Ovary (tissue), 9 donors: Measurements from ENCODE around the gene PWWP2B. TPM values are rescaled to one million over a fixed set of nuclear protein-coding genes. Genes with fewer than 3 reads are reported as not detected.

Experiments
- DNase-seq, 5 donors: peaks; one replicate each; pipeline ENCODE4 v3.0.0-alpha.2; 2019 to 2020
- H3K27ac ChIP-seq, 2 donors: fragments of 200-600 bp; one replicate each; pipeline versions ENCODE4 v1.5.1 to v1.8.0; 2019 to 2022
- H3K27me3 ChIP-seq: fragments of 200-600 bp; one replicate; pipeline ENCODE4 v1.8.0; 2022
- H3K36me3 ChIP-seq: fragments of 200-600 bp; sonication (generic); one replicate; pipeline ENCODE4 v1.5.1; 2019
- H3K4me1 ChIP-seq: one replicate; pipeline ENCODE4 v1.8.1; 2013; ENCODE audit warnings: mild to moderate bottlenecking, moderate library complexity; ENCODE audit not compliant: insufficient read depth
- H3K4me3 ChIP-seq: fragments of 200-600 bp; sonication (generic); one replicate; pipeline ENCODE4 v1.5.1; 2017
- H3K9me3 ChIP-seq, 2 donors: fragments of 200-600 bp in 1 of 2; sonication (generic) in 1 of 2; one replicate each; pipeline versions ENCODE4 v1.5.1 to v1.8.1; 2013 to 2019; ENCODE audit warnings: mild to moderate bottlenecking in 1 of 2, moderate library complexity in 1 of 2
- EP300 ChIP-seq: sonication (generic); formaldehyde crosslinking; IDR thresholded peaks from one replicate; pipeline ENCODE4 v1.6.1; 2017; ENCODE audit warnings: antibody characterized with exemption
- POLR2A ChIP-seq: fragments of 450-650 bp; IDR thresholded peaks from one replicate; pipeline ENCODE4 v1.6.1; 2017; ENCODE audit warnings: antibody characterized with exemption, mild to moderate bottlenecking, moderate library complexity
- WGBS, 3 donors: extraction: QIAGEN DNeasy Blood & Tissue Kit in 1 of 3; methylation state at CpG; one replicate each; pipeline versions ENCODE4 v1.1.5 to v1.1.7; 2013 to 2017; 5-methylcytosine and 5-hydroxymethylcytosine counted together
- intact Hi-C, 4 donors: fragments of 100-400 bp; cut with DNase I; formaldehyde crosslinking; loops; one replicate each; pipeline versions ENCODE4 v1.11.0 to v1.15.1; 2022 to 2023
- polyA plus RNA-seq, 2 donors: library from polyadenylated mRNA; stranded (reverse); fragments of 200-250 nt in 1 of 2; fragments of 350-450 nt in 1 of 2; fragmentation: Illumina TruSeq in 1 of 2; extraction: RNeasy Lipid Tissue Mini Kit (QIAGEN cat#74804) in 1 of 2; gene quantifications; one replicate each; pipeline ENCODE4 v1.2.3, GENCODE V29; 2013 to 2014
- total RNA-seq, 7 donors: library from RNA; depleted of rRNA in 2 of 7; stranded (reverse); fragments of >200 nt in 2 of 7; fragmentation: NEBNext Ultra II Directional in 3 of 7; extraction: Animal tissue kit (Norgen Biotek cat#: 25700) in 3 of 7; gene quantifications; one replicate each; pipeline versions ENCODE4 v1.1.0 to v1.2.4, GENCODE V29; 2016 to 2023
- TF ChIP-seq, protein P1 (sequence below), 3 donors: fragments of 450-650 bp in 2 of 3; fragments of 200-600 bp in 1 of 3; IDR thresholded peaks; one replicate each; pipeline versions ENCODE4 v1.5.1 to v1.8.0; 2016 to 2022; ENCODE audit warnings: antibody characterized with exemption in 3 of 3, mild to moderate bottlenecking in 1 of 3
- donor health status: DM: no; HTN: no; CAD: no; lungs with moderate emphysema.
- donor health status: DM: no; HTN: no; CAD: no.
- donor health status: Bipolar disorder and iron deficiency.
- donor health status: DM: yes; HTN: yes; CAD: no.
- donor health status: DM: no; HTN: no; CAD: no.
- donor health status: DM: yes; HTN: yes; CAD: no.

The PWWP2B gene
- total and polyA plus RNA-seq, 9 donors: 1.1 to 26.0 (median 14.9) TPM

DNA sequence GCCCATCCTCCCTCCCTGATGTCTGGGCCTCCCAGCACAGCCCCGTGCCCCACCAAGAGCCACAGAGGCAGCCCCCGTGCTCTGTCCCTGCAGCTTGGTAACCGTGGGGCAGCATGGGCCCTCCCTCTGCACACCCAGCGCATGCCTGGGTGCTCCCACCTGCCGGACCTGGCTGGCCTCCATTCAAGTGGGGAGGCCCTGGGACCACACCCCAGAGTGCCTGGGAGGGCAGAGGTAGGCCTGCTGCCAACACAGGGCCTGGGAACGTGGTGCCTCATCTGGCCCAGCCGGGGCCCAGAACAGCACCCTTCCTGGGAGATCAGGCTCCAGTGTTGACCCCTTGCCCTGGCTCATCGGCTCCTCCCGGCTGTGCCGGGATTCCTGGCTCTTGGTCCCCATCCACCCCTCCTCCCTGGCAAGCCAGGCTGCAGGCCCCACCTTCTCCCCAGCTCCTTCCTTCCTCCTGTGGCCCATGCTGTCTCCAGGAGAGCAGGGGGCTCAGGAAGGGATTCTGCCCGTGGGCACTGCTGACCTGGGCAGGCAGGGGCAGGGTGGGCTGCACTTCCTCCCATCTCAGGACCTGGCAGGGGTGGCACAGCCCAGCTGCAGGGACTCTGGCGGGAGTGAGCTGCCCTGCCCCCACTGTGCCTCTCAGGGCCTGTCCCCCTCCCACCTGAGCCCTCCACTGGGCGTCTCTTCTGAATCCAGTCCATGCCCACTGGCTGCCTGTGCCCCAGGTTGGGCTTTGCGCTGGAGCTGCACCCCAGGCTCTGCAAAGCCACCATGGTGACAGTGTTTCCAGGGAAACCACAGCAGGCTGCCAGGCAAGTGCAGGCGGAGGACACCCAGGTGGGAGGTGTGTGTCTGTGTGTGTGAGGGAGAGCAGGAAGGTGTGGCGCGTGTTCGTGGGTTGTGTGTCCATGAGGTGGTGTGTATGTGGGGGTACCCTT lies 32.6 kb downstream of the PWWP2B start:
- peaks cover 4% of the 10 kb centered on the region for H3K4me1 ChIP-seq
- no peak for TF ChIP-seq POLR2A
- TF ChIP-seq, protein P1, sequence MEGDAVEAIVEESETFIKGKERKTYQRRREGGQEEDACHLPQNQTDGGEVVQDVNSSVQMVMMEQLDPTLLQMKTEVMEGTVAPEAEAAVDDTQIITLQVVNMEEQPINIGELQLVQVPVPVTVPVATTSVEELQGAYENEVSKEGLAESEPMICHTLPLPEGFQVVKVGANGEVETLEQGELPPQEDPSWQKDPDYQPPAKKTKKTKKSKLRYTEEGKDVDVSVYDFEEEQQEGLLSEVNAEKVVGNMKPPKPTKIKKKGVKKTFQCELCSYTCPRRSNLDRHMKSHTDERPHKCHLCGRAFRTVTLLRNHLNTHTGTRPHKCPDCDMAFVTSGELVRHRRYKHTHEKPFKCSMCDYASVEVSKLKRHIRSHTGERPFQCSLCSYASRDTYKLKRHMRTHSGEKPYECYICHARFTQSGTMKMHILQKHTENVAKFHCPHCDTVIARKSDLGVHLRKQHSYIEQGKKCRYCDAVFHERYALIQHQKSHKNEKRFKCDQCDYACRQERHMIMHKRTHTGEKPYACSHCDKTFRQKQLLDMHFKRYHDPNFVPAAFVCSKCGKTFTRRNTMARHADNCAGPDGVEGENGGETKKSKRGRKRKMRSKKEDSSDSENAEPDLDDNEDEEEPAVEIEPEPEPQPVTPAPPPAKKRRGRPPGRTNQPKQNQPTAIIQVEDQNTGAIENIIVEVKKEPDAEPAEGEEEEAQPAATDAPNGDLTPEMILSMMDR (IDR thresholded peaks at IDR 0.05): no peak
- TF ChIP-seq EP300: no peak
- intact Hi-C loops: no loop called here
- H3K4me3 ChIP-seq: no peak overlapping the region
- H3K27ac ChIP-seq: no peak overlapping the region
- no peak for DNase-seq
- no peaks in the 10 kb centered on the region for H3K36me3 ChIP-seq
- WGBS, 3 donors: 52 to 56% (median 53%) methylated on average over 18 of the region's 18 CpGs
- no peaks in the 10 kb centered on the region for H3K9me3 ChIP-seq
- no peaks in the 10 kb centered on the region for H3K27me3 ChIP-seq

DNA sequence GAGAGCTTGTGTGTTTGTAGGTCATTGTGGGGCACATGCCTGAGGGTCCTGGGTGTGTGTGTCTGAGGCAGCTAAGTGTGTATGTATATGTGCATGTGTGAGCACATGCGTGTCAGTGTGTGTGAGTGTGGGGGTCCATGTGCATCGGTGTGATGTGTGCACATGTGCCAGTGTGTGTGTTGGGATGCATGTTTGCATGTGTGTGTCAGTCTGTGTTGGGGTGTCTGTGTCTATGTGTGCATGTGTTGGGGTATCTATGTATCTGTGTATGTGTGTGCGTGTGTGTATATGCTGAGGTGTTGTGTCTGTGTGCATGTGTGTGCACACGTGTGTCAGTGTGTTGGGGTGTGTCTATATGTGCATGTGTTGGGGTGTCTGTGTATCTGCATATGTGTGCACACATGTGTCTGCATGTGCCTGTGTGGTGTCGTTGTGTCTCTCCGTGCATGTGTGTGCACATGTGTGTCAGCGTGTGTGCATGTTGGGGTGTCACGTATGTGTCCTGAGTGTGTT lies 33.3 kb downstream of the PWWP2B start:
- Histone ChIP-seq H3K36me3 (no peaks in the 10 kb centered on the region), H3K4me3 (no peak overlapping the region), H3K4me1 (peaks cover 4% of the 10 kb centered on the region), H3K9me3 (no peaks in the 10 kb centered on the region), H3K27me3 (no peaks in the 10 kb centered on the region), H3K27ac (no peak overlapping the region)
- WGBS, 3 donors: 95 to 98% (median 95%) methylated on average over 8 of the region's 8 CpGs
- TF ChIP-seq POLR2A (no peak), EP300 (no peak)
- TF ChIP-seq, protein P1 (IDR thresholded peaks at IDR 0.05): no peak
- no peak for DNase-seq
- intact Hi-C loops: no loop called here

DNA sequence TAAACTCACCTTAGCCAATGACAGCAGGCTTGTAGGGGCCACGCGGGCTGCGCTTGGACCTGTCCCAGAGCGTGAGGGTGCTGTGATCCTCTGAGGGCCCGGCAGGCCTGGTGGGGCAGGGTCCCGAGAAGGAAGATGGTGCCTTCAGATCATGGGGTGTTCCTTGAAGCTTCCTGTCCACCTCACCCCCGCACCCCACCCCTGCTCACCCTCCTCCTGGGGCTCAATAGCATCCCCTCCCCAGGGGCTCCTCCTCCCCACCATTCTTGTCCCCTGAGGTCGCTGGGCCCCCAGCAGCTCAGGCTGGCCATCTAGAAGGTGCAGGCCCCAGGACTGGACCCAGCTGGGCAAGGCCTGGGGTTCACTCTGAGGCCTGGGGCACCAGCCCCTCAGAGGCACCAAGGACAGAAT lies 33.9 kb downstream of the PWWP2B start:
- TF ChIP-seq, protein P1 (IDR thresholded peaks at IDR 0.05): no peak
- TF ChIP-seq EP300 (no peak), POLR2A (no peak)
- Histone ChIP-seq H3K27ac (no peak overlapping the region), H3K27me3 (no peaks in the 10 kb centered on the region), H3K4me1 (peaks cover 4% of the 10 kb centered on the region), H3K9me3 (no peaks in the 10 kb centered on the region), H3K36me3 (no peaks in the 10 kb centered on the region), H3K4me3 (no peak overlapping the region)
- 89 to 96% (median 90%) methylated on average over 6 to 8 of the region's 8 CpGs for WGBS, 3 donors
- intact Hi-C loops: no loop called here
- DNase-seq: no peak

DNA sequence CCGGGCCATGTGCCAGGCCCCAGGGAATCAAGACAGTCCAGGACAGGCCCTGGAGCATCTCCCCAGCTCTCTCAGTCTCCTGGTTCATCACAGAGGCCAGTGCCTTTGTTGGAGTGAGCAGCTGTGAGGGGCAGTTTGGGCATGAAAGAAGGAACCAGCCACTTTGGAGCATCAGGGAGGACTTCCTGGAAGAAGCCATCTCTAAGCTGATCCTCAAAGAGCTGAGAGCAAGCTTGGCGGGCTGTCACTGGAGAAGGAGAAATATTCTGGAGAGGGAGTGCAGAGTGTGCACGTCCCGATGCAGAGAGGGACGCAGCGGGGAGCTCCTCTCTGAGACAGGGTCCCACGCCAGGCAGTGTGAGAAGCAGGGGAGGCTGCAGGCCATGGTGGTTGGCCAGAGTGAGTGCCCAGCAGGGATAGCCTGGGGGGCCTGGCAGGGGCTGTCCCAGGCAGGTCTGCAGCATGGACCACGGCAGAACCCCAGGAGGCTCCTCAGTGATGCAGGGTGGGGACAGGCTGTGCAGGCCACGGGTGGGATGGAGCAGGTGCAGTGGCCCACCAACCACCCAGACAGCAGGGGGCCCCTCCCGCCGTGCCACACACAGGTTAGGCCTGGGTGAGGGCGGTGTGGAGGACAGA lies 34.7 kb downstream of the PWWP2B start:
- Histone ChIP-seq H3K4me3 (no peak overlapping the region), H3K27me3 (no peaks in the 10 kb centered on the region), H3K27ac (no peak overlapping the region), H3K9me3 (no peaks in the 10 kb centered on the region), H3K4me1 (peaks cover 4% of the 10 kb centered on the region), H3K36me3 (no peaks in the 10 kb centered on the region)
- TF ChIP-seq POLR2A (no peak), EP300 (no peak)
- TF ChIP-seq, protein P1 (IDR thresholded peaks at IDR 0.05): no peak
- DNase-seq: no peak
- intact Hi-C loops: no loop called here
- 85 to 93% (median 90%) methylated on average over 12 of the region's 12 CpGs for WGBS, 3 donors
